Activated CD4-positive, CD25-positive, alpha-beta regulatory T cell (primary cell): Measurements from ENCODE around the gene HERC4.
A peak's percentile ranks its signal among the peaks of the same experiment; 100 is the strongest.

Experiments
- DNase-seq, 4 experiments: peaks; one replicate each; lab custom pipeline; 2025; lab: John Stamatoyannopoulos, UW

Gene HERC4

GRCh38 chr10:67965456-67965855 lies 109.6 kb downstream of the HERC4 start:
- DNase-seq, result no peak

GRCh38 chr10:67959839-67960476 lies 115.1 kb downstream of the HERC4 start:
- no peak for DNase-seq

GRCh38 chr10:67955614-67956013 lies 119.5 kb downstream of the HERC4 start:
- no peak for DNase-seq

GRCh38 chr10:67943917-67944316 lies 131.2 kb downstream of the HERC4 start:
- DNase-seq, result no peak

- DNase-seq, result no peak
Measured at GRCh38 chr10:67936416-67936815, 138.7 kb downstream of the HERC4 start.

GRCh38 chr10:67935223-67935622 lies 139.9 kb downstream of the HERC4 start:
- no peak for DNase-seq

GRCh38 chr10:67934336-67934735 lies 140.7 kb downstream of the HERC4 start:
- DNase-seq, result no peak

- no peak for DNase-seq
Measured at GRCh38 chr10:67933199-67933598, 141.9 kb downstream of the HERC4 start.

GRCh38 chr10:67926951-67927350 lies 148.1 kb downstream of the HERC4 start:
- DNase-seq, result no peak

- no peak for DNase-seq
Measured at GRCh38 chr10:67925449-67926005, 149.6 kb downstream of the HERC4 start.

- DNase-seq, result no peak
Measured at GRCh38 chr10:67924136-67924535, 150.9 kb downstream of the HERC4 start.

GRCh38 chr10:67923551-67923950 lies 151.5 kb downstream of the HERC4 start:
- DNase-seq, result no peak

GRCh38 chr10:67921065-67921464 lies 154.0 kb downstream of the HERC4 start:
- DNase-seq, result no peak

GRCh38 chr10:67917679-67918078 lies 157.4 kb downstream of the HERC4 start:
- DNase-seq, result no peak

GRCh38 chr10:67917169-67917568 lies 157.9 kb downstream of the HERC4 start:
- DNase-seq, result no peak

- no peak for DNase-seq
Measured at GRCh38 chr10:67914777-67915340, 160.2 kb downstream of the HERC4 start.

- DNase-seq, result no peak
Measured at GRCh38 chr10:67912331-67912946, 162.6 kb downstream of the HERC4 start.

- DNase-seq, result no peak
Measured at GRCh38 chr10:67903581-67903980, 171.5 kb downstream of the HERC4 start.

- DNase-seq, result no peak
Measured at GRCh38 chr10:67893637-67894036, 181.4 kb downstream of the HERC4 start.

- peak; percentile 41 to 70 (median 54) for DNase-seq
Measured at GRCh38 chr10:67884842-67885670, 190.0 kb downstream of the HERC4 start.

GRCh38 chr10:67884313-67884841 lies 190.7 kb downstream of the HERC4 start, which contains the start of gene SIRT1:
Gene SIRT1, plus strand, starts transcription at chr10:67884656. Its CDS starts 66 bp downstream, at chr10:67884722.
- DNase-seq, result peak; percentile 85 to 88 (median 86)

- DNase-seq, result no peak
Measured at GRCh38 chr10:67883710-67884312, 191.3 kb downstream of the HERC4 start.
